Panc1 (cell line): ENCODE results near the gene TMEM106C.

Experiments used
- CTCF ChIP-seq: fragments of 450-650 bp; IDR thresholded peaks from 2 replicates; pipeline ENCODE4 v1.5.1; 2017; ENCODE audit warnings: mild to moderate bottlenecking
- POLR2AphosphoS5 ChIP-seq: IDR thresholded peaks from 2 replicates; pipeline ENCODE4 v1.6.1; 2012; ENCODE audit warnings: mild to moderate bottlenecking, low read depth, low read length, moderate library complexity
- REST ChIP-seq, 2 experiments: IDR thresholded peaks; 2 replicates each; pipeline ENCODE4 v1.6.1; 2011 to 2012; ENCODE audit warnings: low read depth in 2 of 2, control low read depth in 1 of 2, low read length in 1 of 2, mild to moderate bottlenecking in 1 of 2, moderate library complexity in 1 of 2; ENCODE audit not compliant: insufficient read depth in 1 of 2
- SIN3A ChIP-seq: IDR thresholded peaks from 2 replicates; pipeline ENCODE4 v1.6.1; 2012; ENCODE audit warnings: low read depth, mild to moderate bottlenecking, low read length, moderate library complexity, borderline replicate concordance; ENCODE audit not compliant: insufficient read depth
- TCF7L2 ChIP-seq: IDR thresholded peaks from 2 replicates; pipeline ENCODE4 v1.6.1; 2011; ENCODE audit warnings: mild to moderate bottlenecking, low read depth, low read length, inconsistent platforms

- no peak for TF ChIP-seq CTCF
- no peak for TF ChIP-seq POLR2AphosphoS5
- no peak for TF ChIP-seq REST (IDR thresholded peaks at IDR 0.05; ENCODE audit: insufficient read depth in 1 of 2, low read depth in 2 of 2, low read length in 1 of 2)
- no peak for TF ChIP-seq SIN3A
- TF ChIP-seq TCF7L2: no peak
Measured at GRCh38 chr12:47930634-47931033, 32.8 kb upstream of the TMEM106C start.
